Mesothelial cell of epicardium (in vitro differentiated cells): Measurements from ENCODE around the gene SPHKAP. TPM values are rescaled to one million over a fixed set of nuclear protein-coding genes. Genes with fewer than 3 reads are reported as not detected.

Experiments used
- DNase-seq, 2 experiments: peaks; one replicate each; pipeline ENCODE4 v3.0.0; 2021; ENCODE audit warnings: low spot score in 2 of 2; ENCODE audit not compliant: unreplicated experiment in 2 of 2
- H3K27ac Mint-ChIP-seq: 2 replicates; pipeline ENCODE4 v1.8.0; 2021; ENCODE audit warnings: mixed read lengths
- H3K27me3 Mint-ChIP-seq: 2 replicates; pipeline ENCODE4 v1.8.0; 2021; ENCODE audit warnings: low read depth, mixed read lengths
- H3K36me3 Mint-ChIP-seq: 2 replicates; pipeline ENCODE4 v1.8.0; 2021; ENCODE audit warnings: mixed read lengths
- H3K4me1 Mint-ChIP-seq: 2 replicates; pipeline ENCODE4 v1.8.0; 2021; ENCODE audit warnings: mixed read lengths
- H3K4me3 Mint-ChIP-seq: 2 replicates; pipeline ENCODE4 v1.8.0; 2021; ENCODE audit warnings: mild to moderate bottlenecking, moderate library complexity, mixed read lengths
- H3K9me3 Mint-ChIP-seq: 2 replicates; pipeline ENCODE4 v1.8.0; 2021; ENCODE audit warnings: mixed read lengths
- total RNA-seq: library from RNA; stranded (reverse); gene quantifications from 3 replicates; pipeline ENCODE4 v1.2.1, GENCODE V29; 2021
- TF ChIP-seq, protein P1 (sequence below): fragments of 200-600 bp; sonication (generic); IDR thresholded peaks from one replicate; pipeline ENCODE4 v1.5.0; 2021; ENCODE audit warnings: antibody characterized with exemption; ENCODE audit not compliant: unreplicated experiment

The SPHKAP gene
- total RNA-seq, 1 donor from 2014 or later: not detected

DNA sequence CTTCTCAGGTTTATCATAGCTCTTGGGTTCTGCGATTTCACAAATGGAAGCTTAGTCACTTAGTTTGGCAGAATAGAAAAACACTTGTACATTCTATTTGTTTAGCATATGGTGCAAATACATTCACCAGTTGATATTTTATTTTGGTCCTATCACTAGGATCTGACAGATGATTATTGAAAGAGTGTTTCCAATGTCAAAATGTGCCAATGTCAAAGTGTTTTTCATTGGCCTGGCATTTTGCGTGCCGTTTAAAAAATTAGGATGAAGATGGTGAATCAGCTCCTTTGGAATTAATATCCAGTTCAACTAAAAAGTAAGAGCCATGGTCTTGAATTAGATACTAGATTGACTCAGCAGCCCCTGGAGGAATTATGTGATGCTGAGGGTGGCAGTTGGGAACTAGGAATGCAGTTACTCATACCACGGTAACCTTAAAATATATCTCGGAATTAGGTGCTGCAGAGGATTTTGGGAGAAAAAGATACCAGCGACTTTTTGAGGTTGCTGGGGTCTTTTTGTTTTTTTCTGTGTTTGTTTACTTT, 87.0 kb downstream of the SPHKAP start:
- TF ChIP-seq, protein P1, sequence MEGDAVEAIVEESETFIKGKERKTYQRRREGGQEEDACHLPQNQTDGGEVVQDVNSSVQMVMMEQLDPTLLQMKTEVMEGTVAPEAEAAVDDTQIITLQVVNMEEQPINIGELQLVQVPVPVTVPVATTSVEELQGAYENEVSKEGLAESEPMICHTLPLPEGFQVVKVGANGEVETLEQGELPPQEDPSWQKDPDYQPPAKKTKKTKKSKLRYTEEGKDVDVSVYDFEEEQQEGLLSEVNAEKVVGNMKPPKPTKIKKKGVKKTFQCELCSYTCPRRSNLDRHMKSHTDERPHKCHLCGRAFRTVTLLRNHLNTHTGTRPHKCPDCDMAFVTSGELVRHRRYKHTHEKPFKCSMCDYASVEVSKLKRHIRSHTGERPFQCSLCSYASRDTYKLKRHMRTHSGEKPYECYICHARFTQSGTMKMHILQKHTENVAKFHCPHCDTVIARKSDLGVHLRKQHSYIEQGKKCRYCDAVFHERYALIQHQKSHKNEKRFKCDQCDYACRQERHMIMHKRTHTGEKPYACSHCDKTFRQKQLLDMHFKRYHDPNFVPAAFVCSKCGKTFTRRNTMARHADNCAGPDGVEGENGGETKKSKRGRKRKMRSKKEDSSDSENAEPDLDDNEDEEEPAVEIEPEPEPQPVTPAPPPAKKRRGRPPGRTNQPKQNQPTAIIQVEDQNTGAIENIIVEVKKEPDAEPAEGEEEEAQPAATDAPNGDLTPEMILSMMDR: no peak
- peaks cover 31% of the 10 kb centered on the region for H3K9me3 Mint-ChIP-seq
- no peak overlapping the region for H3K27ac Mint-ChIP-seq
- DNase-seq: no peak
- H3K4me3 Mint-ChIP-seq: no peak overlapping the region
- peaks cover 3% of the 10 kb centered on the region for H3K27me3 Mint-ChIP-seq
- H3K36me3 Mint-ChIP-seq: no peaks in the 10 kb centered on the region
- H3K4me1 Mint-ChIP-seq: no peaks in the 10 kb centered on the region

DNA sequence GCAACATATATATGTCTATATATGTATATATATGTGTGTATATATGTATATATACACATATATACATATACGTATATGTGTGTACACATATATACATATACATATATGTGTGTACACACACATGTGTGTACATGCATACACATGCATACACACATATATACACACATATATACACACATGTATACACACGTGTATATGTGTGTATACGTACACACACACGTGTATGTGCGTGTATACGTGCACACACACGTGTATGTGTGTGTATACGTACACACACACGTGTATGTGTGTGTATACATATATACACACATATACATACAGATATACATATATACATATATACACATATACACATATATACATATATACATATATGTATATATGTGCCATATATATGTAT, 89.4 kb downstream of the SPHKAP start:
- peaks cover 29% of the 10 kb centered on the region for H3K9me3 Mint-ChIP-seq
- TF ChIP-seq, protein P1: no peak
- H3K4me3 Mint-ChIP-seq: no peak overlapping the region
- H3K27ac Mint-ChIP-seq: no peak overlapping the region
- H3K27me3 Mint-ChIP-seq: peaks cover 3% of the 10 kb centered on the region
- no peak for DNase-seq
- H3K4me1 Mint-ChIP-seq: no peaks in the 10 kb centered on the region
- H3K36me3 Mint-ChIP-seq: no peaks in the 10 kb centered on the region

DNA sequence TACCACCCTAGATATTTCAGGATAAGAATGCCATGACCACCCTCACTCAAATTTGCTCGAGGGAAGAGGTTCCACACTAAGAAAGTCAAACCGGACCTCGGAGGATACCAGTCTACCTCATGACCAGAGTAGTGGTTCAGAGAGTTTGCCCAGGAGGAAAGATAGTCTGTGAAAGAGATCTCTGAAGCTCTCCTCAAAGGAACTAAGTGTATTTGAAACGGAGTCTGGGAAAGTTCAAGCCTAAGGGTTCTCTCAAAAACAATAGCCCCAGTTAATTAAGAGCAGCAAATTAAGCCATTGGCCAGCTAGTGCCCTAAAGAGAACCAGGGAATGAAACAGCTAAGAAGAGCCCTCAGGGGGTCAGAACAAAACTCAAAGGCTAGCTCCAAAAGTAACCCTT, 94.9 kb downstream of the SPHKAP start:
- H3K9me3 Mint-ChIP-seq: peaks cover 27% of the 10 kb centered on the region
- TF ChIP-seq, protein P1: no peak
- no peak overlapping the region for H3K27ac Mint-ChIP-seq
- no peaks in the 10 kb centered on the region for H3K36me3 Mint-ChIP-seq
- DNase-seq: no peak
- no peak overlapping the region for H3K4me3 Mint-ChIP-seq
- no peaks in the 10 kb centered on the region for H3K27me3 Mint-ChIP-seq
- H3K4me1 Mint-ChIP-seq: no peaks in the 10 kb centered on the region

DNA sequence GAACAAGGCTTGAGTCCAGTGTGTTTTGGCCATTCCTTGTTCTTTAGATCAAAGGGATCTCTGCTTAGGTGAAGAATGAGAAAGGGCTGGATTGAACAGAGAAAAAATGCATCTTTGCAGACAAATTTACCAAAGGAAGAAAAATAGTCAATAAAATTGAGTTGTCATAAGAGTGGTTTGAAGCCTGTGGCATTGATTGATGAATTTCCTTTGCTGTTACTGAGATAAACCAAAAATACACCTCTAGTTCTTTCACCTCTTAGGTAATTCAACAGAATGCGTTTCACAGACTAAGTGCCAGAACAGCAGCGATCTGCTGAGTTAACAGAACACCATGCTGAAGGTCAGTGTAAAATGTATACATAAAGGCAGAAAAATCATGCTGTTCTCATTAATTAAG, 96.8 kb downstream of the SPHKAP start:
- no peaks in the 10 kb centered on the region for H3K36me3 Mint-ChIP-seq
- no peak overlapping the region for H3K4me3 Mint-ChIP-seq
- TF ChIP-seq, protein P1: no peak
- peaks cover 15% of the 10 kb centered on the region for H3K9me3 Mint-ChIP-seq
- DNase-seq: no peak
- H3K4me1 Mint-ChIP-seq: no peaks in the 10 kb centered on the region
- H3K27me3 Mint-ChIP-seq: no peaks in the 10 kb centered on the region
- H3K27ac Mint-ChIP-seq: no peak overlapping the region

DNA sequence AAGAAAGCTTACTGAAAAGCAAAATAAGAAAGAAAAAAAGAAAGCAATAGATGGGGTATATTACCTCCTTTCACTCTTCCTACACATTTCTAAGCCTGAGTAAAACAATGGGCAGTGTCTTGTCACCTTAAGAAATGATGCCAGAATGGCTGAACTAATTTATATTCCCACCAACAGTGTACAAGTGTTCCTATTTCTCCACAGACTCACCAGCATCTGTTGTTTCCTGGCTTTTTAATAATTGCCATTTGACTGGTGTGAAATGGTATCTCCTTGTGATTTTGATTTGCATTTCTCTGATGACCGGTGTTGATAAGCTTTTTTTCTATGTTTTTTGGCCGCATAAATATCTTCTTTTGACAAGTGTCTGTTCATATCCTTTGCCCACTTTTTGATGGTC, 98.4 kb downstream of the SPHKAP start:
- no peaks in the 10 kb centered on the region for H3K36me3 Mint-ChIP-seq
- H3K9me3 Mint-ChIP-seq: peaks cover 8% of the 10 kb centered on the region
- H3K27me3 Mint-ChIP-seq: no peaks in the 10 kb centered on the region
- TF ChIP-seq, protein P1: no peak
- no peaks in the 10 kb centered on the region for H3K4me1 Mint-ChIP-seq
- no peak overlapping the region for H3K27ac Mint-ChIP-seq
- H3K4me3 Mint-ChIP-seq: no peak overlapping the region
- DNase-seq: no peak

DNA sequence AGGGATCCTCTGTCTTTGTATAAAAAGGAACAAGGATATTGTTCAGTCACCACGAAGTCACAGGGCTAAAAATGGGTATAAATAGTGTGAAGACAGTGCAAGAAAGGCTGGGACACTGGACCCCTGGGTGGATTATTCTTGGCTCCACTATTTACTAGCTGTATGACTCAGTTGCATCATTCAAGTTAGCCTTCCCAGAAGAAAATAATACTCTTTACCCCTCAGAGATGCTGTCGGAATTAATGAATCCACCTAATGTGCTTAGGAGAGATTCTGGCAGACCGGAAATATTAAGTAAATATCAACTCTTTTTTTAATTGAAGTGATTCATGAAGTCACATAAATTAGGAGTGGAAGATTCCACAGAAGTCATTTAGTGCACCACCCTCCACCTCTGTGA, 98.9 kb downstream of the SPHKAP start:
- no peaks in the 10 kb centered on the region for H3K36me3 Mint-ChIP-seq

More for the DNA sequence above, 98.9 kb downstream of the SPHKAP start:
- H3K9me3 Mint-ChIP-seq: peaks cover 5% of the 10 kb centered on the region
- TF ChIP-seq, protein P1: no peak
- no peak for DNase-seq
- no peaks in the 10 kb centered on the region for H3K27me3 Mint-ChIP-seq
- H3K4me1 Mint-ChIP-seq: no peaks in the 10 kb centered on the region
- H3K27ac Mint-ChIP-seq: no peak overlapping the region
- no peak overlapping the region for H3K4me3 Mint-ChIP-seq
